Measurements from ENCODE around the gene LSP1.
"Not testable (repeated sequence)": the region's sequence is repeated elsewhere in the genome, so short reads cannot be mapped to it uniquely, and the experiment has no call there.

The LSP1 gene

DNA sequence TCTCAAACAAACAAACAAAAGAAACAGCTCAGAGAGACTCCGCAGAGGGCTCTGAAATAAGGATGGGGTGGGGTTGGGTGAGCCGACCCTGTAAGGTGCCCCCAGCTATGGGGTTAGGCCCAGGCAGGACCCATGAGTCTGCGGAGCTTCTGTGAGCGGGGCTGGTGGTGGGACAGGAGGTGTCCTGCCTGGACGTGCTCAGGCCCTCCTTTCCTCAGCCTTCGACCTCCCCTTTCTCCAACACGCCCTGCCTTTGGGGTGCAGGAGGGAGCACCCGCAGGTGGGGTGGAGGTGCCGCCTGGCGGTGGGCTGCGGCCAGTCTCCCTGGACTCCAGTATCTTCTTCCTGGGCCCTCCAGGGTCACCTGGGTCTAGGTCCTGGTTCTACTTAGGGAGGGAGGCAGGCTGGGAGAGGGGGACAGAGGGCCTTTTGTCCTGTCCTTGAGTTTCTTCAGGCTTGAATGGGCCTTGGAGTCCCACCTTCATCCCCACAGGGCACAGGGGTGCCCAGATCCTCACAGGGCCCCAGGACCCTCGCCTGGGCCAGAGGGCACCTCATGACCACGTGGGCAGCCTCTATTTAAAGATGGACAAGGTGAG lies 26.6 kb downstream of the LSP1 start:
- DNase-seq, result no peak

DNA sequence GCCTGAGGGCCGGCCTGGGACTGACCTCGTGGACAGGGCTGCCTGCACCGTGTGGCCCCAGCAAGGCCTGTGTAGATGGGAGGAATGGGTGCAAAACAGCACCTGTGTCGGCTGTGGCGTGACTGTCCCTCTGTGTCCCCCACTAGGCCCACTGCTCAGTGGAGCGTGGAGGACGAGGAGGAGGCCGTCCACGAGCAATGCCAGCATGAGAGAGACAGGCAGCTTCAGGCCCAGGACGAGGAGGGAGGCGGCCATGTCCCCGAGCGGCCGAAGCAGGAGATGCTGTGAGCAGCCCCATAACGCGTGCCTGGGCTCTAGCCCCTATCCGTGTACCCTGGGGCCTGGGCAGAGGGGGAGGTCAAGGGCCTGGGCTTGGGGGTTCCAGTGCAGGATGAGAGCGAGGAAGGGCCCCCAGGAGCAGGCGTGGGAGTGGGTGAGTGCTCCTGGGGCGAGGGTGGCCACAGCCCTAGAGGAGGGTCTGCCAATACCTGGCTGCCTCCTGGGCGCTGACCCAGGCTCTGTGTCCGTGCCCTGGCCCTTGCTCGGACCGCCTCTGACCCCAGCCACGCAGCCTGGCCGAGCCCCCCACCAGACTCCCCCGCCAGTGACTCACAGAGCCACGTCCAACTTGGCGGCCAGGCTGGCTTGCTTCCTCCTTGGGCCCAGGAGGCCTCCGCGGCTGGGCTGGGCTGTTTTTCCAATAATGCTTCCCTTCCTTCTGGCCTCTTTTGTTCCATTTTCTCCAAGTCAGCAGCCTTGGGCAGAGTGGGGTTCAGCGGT lies 27.2 kb downstream of the LSP1 start:
- DNase-seq, result peak; percentile 42

DNA sequence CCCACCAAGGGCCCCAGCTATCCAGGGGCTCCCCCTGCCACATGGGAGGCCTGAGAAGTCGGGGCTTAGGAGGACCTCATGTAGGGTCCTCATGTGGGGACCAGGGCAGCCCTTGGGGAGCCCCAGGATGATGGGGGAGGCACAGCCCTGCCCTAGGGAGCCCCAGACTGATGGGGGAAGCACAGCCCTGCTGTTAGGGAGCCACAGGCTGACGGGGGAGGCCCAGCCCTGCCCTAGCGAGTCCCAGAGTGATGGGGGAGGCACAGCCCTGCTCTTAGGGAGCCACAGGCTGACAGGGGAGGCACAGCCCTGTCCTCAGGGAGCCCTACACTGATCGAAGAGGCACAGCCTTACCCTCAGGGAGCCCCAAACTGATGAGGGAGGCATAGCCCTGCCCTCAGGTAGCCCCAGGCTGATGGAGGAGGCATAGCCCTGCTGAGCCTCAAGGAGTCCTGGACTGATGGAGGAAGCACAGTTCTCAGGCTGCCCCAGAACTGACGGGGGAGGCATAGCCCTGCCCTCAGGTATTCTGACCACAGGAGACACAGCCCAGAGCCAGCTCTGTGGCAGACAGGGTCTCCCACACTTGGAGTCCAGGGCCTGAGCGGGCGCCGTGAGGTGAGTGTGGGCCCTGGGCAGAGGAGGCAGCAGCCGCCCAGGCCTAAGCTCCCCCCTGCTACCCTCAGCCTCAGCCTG lies 28.0 kb downstream of the LSP1 start:
- DNase-seq, result no peak

DNA sequence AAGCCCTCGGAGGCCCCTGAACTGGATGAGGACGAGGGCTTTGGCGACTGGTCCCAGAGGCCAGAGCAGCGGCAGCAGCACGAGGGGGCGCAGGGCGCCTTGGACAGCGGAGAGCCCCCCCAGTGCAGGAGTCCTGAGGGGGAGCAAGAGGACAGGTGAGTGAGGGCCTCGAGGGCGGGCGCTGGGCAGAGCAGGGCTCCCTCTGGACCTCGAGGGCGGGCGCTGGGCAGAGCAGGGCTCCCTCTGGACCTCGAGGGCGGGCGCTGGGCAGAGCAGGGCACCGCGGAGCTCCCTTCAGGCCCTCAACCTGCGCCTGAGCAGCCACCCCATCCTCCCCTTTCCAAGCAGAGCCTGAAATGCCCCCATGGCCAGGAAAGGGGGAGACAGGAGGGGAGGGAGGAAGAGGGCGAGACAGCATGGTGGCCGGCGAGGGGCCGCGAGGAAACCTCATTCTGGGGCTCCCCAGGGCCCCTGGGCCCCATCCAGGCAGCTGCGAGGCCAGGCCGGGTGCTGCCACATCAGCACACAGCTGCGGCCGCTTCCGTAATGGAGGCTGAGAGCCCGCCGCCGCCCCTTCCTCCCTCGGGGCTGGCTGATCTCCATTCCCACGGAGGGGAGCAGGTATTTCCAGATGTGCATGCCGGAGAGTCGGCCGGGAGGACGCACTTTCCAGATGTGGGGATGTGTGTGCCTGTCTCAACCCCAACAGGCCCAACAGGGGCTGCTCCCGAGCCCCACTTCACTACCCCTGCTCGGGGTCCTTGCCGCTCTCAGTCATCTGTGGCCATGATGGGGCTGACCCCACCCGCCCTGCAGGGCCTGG lies 28.8 kb downstream of the LSP1 start:
- DNase-seq, result no peak

DNA sequence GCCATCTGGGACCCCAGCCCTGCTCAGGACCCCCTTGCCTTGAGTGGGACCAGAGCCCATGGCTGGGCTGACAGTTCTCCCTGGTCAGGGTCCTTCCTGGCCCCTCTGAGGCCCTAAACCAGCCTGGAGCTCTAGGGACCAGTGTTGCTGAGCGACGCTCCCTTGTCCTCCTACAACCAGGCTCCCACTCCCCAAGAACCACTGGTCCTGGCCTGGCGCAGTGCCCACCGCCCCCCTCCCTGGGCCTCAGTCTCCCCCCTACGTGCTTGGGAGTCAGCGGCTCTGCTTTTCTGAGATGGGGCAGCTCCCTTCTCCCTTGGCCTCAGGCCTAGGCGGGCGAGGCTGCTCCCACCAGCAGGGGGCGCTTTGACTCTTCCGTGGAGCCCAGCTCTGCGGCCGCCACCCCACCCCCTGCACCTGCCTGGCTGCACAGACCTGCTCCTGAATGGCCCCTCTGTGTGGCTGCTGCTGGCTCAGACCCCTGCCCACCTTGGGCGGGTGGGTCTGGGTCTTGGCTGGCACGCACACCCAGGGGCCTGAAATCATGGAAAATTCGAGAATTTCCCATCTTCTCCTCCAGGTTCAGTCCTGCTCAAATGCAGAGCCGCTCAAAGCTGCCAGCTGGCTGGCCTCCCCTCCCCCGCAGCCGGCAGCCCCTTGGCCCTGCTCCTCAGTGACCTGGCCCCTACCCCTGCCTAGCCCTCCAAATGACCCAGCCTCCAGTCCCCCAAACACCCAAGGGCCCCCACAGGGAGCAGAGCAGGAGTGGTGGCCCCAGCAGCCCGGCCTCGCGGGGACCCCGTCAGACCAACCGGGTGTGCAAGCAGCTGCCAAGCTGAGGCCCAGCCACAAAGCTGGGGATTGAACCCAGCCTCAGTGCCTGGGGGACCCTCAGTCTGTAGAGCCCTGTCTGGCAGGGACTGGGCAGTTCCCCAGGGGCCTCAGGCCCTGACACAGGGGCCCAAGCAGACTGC lies 29.7 kb downstream of the LSP1 start:
- peak; percentile 84 for DNase-seq

DNA sequence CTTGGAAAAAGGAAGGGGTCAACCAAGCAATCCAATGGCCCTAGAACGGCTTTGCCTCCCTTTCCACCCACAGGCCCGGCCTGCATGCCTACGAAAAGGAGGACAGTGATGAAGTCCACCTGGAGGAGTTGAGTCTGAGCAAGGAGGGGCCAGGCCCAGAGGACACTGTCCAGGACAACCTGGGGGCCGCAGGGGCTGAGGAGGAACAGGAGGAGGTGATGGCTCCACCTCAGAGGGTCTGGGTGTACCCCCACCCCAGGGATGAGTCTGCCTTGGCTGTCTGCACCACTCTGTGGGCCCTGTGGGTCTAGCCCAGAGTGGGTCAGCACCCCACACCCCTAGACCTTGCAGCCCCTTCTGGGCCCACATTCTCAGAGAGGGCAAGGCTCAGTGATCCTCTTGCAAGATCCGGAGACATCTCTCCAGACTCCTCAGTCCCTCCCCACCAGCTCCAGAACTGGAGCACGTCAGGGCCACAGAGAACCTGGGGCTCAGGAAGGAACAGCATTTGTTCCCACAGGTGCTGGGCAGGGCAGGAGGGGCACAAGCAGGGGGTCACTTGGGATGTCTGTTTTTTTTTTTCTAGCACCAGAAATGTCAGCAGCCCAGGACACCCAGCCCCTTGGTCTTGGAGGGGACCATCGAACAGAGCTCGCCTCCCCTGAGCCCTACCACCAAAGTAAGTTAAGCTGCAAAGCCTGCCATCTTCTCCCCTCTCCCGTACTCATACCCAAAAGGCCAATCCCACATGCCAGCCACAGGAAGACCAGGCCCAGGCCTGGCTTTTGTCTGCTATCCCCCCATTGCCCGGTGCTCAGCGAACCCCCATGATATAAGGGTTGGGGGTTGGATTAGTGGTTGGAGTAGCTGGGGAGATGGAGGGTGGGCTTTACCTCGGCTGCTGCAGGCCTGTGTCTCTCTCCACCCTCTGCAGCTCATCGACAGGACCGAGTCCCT lies 30.7 kb downstream of the LSP1 start:
- DNase-seq, result no peak

DNA sequence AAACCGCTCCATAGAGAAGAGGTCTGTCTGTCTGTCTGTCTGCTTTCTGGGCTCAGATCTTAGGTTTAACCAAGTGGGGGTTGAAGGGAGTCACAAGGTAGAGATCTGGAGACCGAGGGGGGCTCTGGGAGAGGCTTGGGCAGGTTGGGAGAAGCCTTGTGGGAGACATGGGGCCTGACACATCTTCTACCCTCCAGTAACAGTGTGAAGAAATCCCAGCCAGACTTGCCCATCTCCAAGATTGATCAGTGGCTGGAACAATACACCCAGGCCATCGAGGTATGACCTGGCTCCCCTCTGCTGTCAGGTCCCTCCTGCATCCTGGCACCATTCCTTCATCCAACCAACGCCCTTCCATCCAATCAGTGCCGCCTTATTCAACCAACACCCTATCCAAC lies 31.4 kb downstream of the LSP1 start:
- DNase-seq, result no peak

DNA sequence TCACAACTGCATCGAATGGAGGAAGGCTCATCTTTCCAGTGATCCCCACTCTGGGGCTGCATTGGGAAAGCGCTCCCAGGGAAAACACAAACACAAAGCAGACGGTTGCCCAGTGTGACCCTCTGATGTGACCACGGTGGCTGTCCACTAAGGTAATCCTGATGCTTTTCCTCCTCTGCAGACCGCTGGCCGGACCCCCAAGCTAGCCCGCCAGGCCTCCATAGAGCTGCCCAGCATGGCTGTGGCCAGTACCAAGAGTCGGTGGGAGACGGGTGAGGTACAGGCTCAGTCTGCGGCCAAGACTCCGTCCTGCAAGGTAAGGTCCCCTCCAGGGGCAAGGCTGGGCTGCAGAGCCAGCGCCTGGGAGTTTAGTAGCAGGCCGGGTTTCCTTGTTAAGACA lies 33.7 kb downstream of the LSP1 start:
- not testable (repeated sequence) for DNase-seq

DNA sequence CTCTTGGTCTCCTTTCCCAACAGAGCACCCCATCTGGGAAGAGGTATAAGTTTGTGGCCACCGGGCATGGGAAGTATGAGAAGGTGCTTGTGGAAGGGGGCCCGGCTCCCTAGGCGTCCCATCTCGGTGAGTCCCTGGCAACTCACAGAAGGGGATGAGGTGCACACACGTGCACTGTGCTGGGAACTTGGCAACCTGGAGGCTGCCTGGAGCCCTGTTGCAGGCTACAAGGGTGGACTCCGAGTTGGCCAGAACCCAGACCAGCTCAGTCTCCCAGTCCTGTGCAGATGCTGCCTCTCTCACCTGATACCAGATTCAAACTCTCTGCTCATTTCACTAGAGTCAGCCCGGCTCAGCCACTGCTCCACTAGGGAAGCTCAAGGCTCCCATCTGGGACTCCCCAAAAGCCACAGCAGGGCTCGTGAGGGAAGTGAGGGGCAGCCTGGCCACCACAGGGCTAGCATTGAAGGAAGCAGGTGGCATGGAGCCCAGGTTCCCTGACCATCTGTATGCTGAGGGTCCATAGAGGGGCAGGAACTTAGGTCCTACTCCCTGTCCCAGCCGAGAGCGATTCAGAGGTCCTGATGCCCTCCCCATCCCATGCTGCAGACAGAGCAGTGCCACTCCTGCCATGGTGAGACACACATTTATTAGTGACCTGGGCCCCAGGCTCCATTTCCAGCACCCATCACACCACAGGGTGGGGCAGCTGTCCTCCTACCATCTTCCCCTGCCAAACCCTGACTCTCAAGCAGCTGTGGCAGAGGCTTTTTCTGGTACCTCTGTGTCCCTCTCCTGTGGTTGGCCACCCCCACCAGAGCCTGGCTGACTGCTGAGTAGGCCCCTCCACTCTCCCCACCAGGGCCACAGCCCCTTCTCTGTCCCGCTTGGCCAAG lies 34.8 kb downstream of the LSP1 start:
- no peak for DNase-seq

DNA sequence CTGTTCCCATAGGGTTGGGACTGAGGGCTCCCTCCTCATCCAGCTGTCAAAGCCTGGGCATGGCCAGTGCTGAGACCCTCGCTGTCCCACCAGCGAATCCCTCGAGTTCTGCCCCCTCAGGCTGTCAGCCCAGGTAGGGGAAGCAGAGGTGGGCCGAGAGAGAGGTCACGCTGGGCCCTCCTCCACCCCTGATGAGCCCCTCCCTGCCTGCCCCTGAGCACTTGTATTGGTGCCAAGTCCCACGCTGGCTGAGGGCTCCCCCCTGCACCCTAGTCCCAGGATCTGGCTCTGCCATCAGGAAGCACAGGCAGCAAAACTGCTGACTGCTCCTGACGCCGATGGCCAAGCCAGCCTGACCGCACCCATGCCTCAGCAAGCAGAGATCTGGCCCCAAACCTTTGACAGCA lies 35.5 kb downstream of the LSP1 start:
- DNase-seq, result no peak

DNA sequence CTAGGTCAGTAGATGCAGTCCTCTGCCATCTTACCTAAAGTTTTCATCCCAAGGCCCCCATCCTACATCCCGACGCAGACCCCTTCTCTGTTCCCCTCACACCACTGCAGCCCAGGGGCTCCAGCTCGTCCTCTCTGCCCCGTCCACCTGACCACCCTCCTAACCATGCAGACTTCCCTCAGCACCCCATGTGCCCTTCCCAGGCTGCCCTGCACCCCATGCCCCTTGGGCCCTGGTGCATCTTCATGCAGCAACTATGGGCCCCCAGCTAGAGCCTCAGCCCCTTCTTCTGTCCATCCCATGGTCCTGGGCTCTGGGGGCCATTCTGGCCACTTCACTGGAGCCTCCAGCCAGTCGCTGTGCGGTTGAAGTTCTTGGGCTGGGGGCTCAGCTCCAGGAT lies 35.9 kb downstream of the LSP1 start:
- no peak for DNase-seq

DNA sequence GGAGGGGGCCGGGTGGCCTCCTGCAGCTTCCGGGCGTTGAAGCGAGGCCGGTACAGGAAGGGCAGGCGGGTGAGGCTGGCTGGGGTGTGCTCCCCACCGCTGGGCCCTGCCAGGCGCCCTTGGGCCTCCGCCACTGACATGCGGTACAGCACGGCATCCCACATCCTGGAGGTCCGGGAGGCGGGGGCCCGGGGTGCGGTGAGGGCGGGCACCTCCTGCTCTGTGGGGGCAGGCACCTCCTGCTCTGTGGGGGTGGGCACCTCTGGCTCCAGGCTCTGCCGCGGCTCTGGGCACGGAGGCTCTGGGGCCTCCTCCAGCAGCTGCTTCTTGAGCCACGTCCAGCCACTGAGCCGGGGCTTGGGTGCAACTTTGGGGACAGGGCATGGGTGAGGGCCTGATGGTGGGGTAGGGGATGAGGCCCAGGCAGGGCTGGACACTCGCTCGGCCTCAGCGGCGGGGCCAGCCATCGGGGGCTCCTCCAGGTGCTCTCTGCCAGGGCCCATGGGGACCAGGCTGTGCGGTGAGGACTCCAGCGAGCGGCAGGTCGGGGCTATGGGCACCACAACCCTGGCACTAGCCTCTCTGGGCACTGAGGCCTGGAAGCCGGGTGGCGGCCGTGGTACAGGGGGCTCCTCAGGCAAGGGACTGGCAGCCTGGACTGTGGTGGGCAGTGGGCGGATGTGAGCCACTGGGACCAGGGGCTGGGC lies 36.5 kb downstream of the LSP1 start:
- DNase-seq, result no peak

DNA sequence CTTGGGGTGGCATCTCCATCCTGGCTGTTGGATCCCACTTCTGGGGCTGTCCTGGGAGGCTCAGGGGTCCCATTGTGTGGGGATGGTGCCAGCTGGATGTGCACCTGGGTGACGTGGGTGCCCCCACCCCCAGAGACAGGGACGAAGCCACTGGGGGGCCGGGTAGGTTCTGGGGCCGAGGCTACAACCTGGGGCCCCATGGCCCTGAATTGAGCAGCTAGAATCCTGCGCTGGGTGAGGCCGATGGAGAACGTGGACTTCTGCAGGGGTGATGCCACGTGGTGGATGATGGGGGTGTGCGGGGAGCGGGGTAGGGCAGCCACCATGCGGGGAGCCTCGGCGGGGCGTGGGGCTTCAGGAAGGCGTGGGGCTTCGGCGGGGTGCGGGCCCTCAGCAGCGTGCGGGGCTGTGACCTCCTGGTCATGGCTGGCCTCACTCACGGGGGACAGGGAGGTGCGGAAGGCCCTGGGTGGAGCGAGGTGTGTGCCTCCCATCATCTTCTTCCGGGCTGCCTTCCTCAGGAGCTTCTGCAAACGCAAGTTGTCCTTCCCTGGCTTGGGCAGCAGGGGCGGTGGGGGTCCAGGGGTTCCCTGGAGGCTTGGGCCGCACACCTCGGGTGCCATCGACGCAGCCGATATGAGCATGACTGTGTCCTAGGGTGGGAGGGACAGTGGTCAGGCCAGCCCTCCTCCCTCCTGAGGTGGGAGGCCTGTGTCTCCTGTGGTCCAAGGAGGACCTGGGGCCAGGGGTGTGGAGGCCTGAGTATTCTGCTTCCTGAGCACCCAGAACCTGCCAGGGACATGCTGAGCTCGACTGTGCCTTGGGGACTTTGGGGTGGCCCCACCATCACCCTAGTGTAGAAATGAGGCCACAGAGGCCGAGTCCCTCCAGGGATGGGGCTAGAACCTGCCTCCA lies 37.3 kb downstream of the LSP1 start:
- DNase-seq, result no peak

DNA sequence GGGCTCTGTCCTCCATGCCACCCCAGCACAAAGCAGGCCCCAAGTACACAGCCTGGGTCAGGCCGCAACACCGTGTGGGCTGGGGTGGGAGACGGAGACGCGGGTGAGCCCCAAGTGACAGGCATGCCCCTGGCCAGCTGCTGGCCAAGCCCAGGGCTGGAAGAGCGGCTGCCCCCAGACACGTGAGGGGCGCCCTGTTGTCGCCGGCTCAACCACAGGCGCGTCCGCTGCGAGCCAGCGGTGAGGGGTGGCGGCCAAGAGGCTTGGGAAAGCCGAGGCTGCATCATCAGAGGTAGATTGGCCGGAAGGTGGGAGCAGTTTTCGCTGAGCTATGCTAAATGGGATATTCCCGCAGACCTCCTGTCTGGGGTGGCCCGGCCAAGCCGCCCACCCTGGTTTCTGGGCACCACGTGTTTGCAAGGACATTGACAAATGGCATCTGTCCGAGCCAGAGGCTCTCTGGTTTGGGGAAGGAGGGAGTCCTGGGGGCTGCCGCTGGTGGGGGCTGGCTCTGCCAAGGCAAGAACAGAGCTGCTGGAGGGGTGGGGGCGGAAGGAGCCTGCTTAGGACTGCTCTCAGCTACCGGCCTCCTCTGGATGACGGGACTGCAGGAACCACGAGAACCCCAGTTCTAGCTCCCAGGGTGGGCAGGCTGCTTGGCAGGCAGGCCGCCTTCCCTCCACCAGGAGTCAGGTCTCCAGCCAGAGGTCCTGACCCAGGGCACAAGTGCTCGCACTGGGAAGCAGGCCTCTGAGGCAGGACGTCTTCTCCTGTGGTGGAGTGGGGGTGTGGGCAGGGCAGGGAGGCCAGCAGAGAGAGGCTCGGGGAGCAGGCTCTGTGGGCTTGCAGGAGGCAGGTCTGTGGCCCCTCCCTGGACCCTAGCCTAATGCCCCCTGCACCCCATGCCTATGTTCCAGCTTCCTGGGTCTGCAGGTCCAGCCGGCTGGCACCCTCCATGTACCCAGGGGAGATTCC lies 38.3 kb downstream of the LSP1 start:
- no peak for DNase-seq

DNA sequence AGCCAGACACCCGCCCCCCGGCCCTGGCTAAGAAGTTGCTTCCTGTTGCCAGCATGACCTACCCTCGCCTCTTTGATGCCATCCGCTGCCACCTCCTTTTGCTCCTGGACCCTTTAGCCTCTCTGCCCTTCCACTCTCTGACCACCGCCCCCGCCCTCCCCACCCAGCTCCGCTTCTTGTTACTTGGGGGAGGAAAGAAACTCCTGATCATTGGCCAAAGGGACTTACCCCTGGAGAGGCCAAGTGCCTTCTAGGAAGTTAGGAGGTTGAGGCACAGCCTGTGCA lies 38.9 kb downstream of the LSP1 start, which contains the start of gene PRR33:
Gene PRR33, minus strand, starts transcription at position 65 of the 285 bp plus-strand sequence. CDS start 1,311 bp downstream, outside the sequence.
- no peak for DNase-seq

DNA sequence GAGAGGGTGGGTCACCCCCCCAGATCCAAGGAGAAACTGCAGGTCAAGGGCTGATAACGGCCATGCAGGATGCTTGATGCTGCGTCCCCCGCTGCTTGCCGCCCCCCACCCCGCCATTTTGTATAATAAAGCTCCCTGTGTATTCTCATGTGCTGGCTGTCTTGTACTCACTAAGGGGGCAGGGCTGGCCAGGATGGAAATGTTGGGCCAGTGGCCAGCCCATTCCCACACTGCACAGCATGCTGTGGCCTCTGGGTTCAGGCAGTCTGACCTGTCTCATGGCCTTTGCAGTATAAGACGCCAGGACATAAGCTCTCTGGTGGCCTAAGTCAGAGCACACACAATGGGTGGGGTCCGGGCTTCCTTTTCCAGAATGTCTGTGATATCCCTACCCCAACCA lies 39.2 kb downstream of the LSP1 start:
- no peak for DNase-seq

DNA sequence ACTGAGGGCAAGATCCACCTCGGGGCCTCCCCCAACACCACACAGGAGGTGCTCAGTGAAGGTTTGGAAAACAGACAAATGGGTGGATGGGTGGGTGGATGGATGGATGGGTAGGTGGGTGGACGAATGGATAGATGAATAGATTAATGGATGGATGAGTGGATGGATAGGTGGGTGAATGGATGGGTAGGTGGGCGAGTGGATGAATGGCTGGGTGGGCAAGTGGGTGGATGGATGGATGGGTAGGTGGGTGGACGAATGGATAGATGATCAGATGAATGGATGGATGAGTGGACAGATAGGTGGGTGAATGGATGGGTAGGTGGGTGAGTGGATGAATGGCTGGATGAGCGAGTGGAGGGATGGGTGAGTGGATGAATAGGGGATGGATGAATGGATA lies 39.7 kb downstream of the LSP1 start:
- no peak for DNase-seq

All from suppressor macrophage treated with lipopolysaccharide for 4 hours (primary cell).